Measurements from ENCODE around the gene CCDC30. TPM values are rescaled to one million over a fixed set of nuclear protein-coding genes. Genes with fewer than 3 reads are reported as not detected.

CCDC30 gene
- total and polyA plus RNA-seq, 9 donors, result 3.8 to 11.7 (median 6.7) TPM

- DNase-seq, result no peak
- Histone ChIP-seq H3K27ac (no peak overlapping the region), H3K4me1 (ENCODE audit: insufficient read depth) (peaks cover 13% of the 10 kb centered on the region), H3K27me3 (no peaks in the 10 kb centered on the region), H3K4me3 (no peak overlapping the region), H3K36me3 (no peaks in the 10 kb centered on the region), H3K9me3 (no peaks in the 10 kb centered on the region)
- intact Hi-C loops (cut with DNase I), result no loop called here
- WGBS, 3 donors, result 48 to 54% (median 49%) methylated on average over 5 of the region's 5 CpGs
- TF ChIP-seq EP300 (IDR thresholded peaks at IDR 0.05), result no peak
- TF ChIP-seq POLR2A (IDR thresholded peaks at IDR 0.05), result no peak
- TF ChIP-seq CTCF (IDR thresholded peaks at IDR 0.05), result no peak
Observed at GRCh38 chr1:42692461-42692860, 229.4 kb downstream of the CCDC30 start.

DNA sequence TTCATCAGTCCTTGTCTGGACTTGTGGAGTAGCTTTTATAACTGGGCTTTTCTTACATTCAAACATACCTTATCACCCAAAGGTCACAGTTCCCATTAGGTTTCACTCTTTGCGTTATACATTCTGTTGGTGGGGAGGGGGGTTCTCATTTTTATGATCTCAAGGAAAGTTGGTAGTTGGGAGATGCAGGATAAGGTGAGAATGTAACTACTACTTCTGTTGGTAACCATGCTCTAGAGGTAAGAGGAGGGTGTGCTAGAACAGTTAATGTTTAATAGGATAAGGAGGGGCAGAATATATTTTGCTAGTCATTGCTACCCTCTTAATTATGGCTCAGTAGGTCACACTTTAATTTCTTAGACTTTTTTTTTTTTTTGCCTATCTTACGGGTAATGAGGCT, 229.8 kb downstream of the CCDC30 start:
- intact Hi-C loops (cut with DNase I), result no loop called here
- no peak for TF ChIP-seq CTCF (IDR thresholded peaks at IDR 0.05)
- TF ChIP-seq POLR2A (IDR thresholded peaks at IDR 0.05), result no peak
- no peak for TF ChIP-seq EP300 (IDR thresholded peaks at IDR 0.05)
- no peaks in the 10 kb centered on the region for H3K9me3 ChIP-seq
- H3K27me3 ChIP-seq, result no peaks in the 10 kb centered on the region
- H3K4me3 ChIP-seq, result no peak overlapping the region
- WGBS, 3 donors, result 83 to 85% (median 85%) methylated on average over 2 of the region's 2 CpGs
- no peak for DNase-seq
- no peaks in the 10 kb centered on the region for H3K36me3 ChIP-seq
- H3K4me1 ChIP-seq (ENCODE audit: insufficient read depth), result peaks cover 11% of the 10 kb centered on the region
- no peak overlapping the region for H3K27ac ChIP-seq

DNA sequence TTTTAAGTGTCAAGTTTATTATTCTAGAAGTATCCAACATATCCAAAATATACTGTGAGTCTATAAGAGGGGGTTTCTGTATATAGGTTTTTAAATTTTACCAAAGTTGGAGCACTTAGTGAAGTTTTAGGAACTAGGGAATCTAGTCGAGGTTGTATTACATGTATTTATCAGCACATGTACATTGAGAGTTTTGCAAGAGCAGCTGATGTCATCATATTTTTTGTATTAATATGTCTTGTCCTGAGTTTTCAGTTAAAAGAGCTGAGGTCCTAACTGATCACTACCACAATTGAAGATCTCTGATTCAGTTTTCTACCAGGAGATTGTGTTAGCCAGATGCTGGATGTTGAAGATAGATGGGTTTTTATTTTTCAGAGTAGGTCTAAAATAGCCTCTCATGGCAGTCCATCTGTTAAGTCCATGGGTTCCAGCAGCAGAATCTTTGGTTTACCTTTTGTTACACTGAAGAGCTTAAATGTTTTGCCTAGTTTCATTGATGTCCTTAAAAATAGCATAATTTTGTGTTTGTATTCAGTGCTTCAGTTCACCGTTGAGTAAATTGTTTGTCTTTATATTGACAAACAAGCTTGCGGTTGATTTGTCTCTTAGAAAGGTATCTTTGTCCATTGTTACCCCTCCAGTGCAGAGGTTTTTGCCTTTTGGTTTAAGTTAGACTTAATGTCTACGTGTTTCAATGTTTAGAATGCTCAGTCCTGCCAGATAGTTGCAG, 235.2 kb downstream of the CCDC30 start:
- H3K9me3 ChIP-seq, result no peaks in the 10 kb centered on the region
- no peaks in the 10 kb centered on the region for H3K4me1 ChIP-seq (ENCODE audit: insufficient read depth)
- H3K27me3 ChIP-seq, result no peaks in the 10 kb centered on the region
- H3K36me3 ChIP-seq, result peaks cover 3% of the 10 kb centered on the region
- WGBS, 3 donors, result 90 to 96% (median 92%) methylated on average over 4 of the region's 4 CpGs
- no peak for DNase-seq
- no peak for TF ChIP-seq POLR2A (IDR thresholded peaks at IDR 0.05)
- no peak for TF ChIP-seq CTCF (IDR thresholded peaks at IDR 0.05)
- TF ChIP-seq EP300 (IDR thresholded peaks at IDR 0.05), result no peak
- H3K27ac ChIP-seq, result no peak overlapping the region
- intact Hi-C loops (cut with DNase I), result no loop called here
- H3K4me3 ChIP-seq, result no peak overlapping the region

DNA sequence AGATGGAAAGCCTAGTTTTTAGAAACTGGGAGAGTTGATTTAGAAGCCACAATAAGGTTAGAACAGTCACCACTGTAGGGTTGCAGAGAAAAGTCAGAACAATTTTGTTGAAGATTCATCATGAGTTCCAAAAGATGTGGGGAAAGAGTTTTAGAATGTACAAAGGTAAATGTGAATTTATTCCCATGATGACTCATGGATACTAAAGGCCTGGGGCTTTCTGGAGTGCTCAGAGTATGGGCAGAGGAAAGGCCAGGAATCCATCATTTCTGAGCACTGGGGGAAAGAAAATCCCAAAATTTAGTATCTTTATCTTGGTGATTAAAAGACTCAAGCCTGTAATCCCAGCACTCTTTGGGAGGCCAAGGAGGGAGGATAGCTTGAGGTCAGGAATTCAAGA, 236.9 kb downstream of the CCDC30 start:
- no peak overlapping the region for H3K4me3 ChIP-seq
- intact Hi-C loops (cut with DNase I), result no loop called here
- H3K9me3 ChIP-seq, result no peaks in the 10 kb centered on the region
- TF ChIP-seq CTCF (IDR thresholded peaks at IDR 0.05), result no peak
- peaks cover 3% of the 10 kb centered on the region for H3K36me3 ChIP-seq
- no peaks in the 10 kb centered on the region for H3K4me1 ChIP-seq (ENCODE audit: insufficient read depth)
- no peak overlapping the region for H3K27ac ChIP-seq
- DNase-seq, result no peak
- H3K27me3 ChIP-seq, result no peaks in the 10 kb centered on the region
